GM19372 (cell line): ENCODE results near the gene ALCAM.

Experiments used
- ATAC-seq: cut with Tn5 transposase; IDR thresholded peaks from one replicate; pipeline ENCODE4 v1.9.1; 2021; ENCODE audit warnings: mild to moderate bottlenecking, low read depth, moderate library complexity; ENCODE audit not compliant: unreplicated experiment

ALCAM gene

DNA sequence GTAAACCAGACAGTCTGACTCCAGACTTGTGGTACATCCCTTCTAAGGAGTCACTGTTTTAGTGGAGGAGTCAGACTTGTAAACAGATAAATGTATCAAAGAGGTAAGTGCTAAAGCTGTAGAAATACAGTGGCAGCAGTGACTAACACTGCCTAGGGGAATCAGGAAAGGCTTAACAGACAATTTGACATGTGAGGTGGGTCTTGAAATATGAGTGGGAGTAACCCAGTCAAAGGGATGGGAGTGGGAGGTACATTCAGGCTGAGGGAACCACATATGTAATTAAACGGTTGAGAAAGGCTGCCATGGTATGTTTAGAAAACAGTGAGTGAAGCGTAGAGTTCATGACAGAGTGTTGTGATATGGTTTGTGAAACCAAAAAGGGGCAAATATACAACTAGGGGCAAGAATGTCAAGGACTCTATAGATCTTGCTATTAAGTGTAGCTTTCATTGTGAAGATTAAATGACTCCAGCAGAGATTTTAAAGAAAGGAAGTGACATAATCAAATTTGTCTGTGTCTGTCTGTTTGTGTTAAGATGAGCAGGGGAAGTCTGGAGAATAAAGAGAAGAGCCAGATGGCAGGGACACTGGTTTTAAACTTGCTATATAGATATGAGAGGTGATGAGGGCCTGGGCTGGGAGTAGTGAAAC, 11.2 kb upstream of the ALCAM start:
- ATAC-seq: no peak

DNA sequence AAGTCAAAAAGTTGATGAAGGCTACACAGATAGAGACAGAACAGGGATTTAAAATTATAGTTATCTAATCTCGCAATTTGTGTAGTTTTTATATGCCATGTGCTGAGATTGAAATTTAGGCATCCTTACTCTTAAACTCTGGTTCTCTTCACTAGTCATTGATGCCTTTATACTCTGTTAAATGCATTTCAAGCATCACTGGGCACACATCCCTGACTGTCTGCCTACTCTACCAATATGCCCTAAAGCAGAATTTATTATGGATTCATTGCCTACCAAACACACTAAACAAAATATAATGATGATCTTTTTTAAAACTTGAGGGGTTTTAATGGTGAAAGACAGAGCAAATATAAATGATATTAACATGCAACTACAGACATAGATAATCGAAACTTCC, 10.3 kb upstream of the ALCAM start:
- ATAC-seq: no peak

DNA sequence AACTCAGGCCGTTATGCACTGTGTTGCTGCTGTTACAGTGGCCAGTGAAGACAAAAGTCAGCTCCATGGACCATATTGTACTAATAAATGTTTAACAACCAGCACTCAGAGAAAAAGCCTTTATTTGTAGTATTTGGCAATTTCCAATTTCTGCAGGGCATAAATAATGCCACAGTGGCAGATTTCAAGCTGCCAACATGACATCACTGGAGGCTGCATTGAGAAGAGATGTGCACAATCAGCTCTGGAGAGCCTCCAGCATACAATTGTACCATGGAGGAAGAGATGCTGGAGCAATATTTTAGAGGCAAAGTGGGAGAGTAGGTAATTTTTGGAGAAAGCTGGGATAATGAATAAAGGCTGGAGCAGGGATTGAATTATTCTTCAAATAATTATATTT, 9.7 kb upstream of the ALCAM start:
- ATAC-seq: no peak

DNA sequence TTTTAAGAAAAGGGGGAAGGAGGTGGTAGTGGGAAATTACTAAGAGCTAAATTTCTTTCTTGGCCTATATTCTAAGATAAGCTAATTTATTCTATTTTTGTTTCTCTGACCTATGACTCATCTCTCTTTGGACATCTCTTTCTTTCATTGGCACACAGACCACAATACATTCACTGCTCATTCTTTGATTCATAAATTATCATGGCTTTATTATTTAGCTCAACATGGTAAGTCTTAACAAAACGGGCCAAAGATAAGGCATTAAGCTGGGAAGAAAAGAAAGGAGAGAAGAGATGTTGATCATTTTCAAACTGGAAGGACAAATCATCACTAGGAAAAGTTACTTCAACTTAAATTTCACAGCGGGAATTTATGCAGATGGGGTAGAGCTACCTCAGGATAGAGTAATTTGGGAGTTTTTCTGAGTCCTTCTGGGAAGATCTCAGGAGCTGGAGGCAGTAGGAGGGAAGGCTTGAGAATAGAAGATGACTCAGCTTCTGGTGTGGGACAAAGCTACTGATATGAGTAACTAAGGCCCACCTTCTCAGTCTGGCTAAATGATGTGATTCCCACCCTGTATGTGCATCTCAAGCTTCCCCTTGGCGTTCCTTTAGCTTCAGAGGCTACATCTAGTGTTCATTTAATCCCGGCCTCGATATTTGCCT, 7.5 kb upstream of the ALCAM start:
- no peak for ATAC-seq

DNA sequence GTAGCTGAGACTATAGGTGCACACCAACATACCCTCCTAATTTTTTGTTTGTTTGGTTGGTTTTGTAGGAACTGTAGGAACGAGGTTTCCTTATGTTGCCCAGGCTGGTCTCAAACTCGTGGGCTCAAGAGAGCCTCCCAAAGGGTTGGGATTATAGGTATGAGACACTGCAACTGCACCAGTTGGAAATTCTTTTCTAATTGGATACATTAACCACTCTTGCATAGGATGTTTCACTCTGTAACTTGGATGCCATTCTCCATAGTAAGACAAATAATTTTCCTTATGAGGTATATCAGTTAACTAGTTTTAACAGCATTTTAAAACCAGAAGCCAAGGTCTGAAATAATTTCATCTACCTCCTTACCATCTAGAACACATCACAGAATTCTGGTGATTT, 6.7 kb upstream of the ALCAM start:
- no peak for ATAC-seq

DNA sequence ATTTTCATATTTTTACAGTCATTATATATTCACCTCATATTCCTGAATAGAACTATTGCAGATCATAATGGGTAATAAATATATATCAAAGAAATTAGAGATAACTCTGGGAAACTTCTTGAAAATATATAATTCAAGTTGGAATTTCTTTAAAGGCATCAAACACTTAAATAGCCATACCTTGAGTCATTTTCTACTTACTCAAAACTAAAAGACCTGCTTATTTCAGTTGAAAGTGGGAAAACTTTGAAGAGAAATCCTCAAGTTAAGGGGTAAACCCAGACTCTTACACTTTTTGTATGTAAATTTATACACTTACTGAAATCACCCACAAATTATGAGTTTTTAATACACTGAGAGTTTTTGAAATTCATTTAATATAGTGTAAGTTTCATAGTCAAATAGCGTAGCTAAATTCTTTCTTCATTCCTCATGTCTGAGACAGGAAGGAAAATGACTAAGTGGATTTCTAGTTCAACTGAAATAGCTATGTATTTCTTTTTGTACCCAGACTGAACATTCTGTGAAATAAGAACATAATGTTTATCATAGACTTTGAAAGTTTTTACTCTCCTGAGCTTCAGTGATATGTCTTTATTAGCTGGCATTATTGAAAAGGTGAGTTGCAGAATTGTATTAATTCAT, 4.6 kb upstream of the ALCAM start:
- no peak for ATAC-seq

DNA sequence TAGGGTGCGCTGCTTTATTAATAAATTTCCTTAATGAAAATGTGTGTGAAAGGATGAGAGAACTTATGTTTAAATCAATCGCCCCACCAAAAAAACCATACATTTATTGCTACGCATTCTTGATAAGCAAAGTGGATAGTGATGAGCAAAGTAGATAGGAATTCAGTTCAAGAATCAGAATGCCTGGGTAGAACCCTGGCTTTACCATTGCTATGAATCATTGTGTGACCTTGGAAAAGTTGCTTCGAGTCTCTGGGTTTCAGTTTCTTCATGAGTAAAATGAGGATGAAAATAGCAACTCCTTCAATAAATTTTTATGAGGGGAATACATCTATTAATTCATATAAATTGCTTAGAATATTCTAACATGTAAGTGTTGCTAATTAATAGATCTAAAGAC, 2.6 kb upstream of the ALCAM start:
- no peak for ATAC-seq

DNA sequence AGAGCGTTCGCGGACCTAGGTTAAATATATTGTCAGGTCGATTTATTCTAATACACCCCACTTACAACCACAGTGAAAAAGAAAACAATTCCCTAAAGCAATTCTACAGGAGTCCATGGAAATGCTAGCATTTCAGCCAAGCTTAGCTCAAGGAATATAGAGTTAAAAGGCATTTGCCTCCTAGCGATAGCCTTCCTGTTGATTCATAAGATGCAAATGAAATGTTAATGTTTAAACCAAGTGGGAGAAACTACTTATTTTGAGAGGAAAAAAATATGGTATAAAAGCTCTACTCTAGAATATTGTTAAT, 1.7 kb upstream of the ALCAM start:
- no peak for ATAC-seq

DNA sequence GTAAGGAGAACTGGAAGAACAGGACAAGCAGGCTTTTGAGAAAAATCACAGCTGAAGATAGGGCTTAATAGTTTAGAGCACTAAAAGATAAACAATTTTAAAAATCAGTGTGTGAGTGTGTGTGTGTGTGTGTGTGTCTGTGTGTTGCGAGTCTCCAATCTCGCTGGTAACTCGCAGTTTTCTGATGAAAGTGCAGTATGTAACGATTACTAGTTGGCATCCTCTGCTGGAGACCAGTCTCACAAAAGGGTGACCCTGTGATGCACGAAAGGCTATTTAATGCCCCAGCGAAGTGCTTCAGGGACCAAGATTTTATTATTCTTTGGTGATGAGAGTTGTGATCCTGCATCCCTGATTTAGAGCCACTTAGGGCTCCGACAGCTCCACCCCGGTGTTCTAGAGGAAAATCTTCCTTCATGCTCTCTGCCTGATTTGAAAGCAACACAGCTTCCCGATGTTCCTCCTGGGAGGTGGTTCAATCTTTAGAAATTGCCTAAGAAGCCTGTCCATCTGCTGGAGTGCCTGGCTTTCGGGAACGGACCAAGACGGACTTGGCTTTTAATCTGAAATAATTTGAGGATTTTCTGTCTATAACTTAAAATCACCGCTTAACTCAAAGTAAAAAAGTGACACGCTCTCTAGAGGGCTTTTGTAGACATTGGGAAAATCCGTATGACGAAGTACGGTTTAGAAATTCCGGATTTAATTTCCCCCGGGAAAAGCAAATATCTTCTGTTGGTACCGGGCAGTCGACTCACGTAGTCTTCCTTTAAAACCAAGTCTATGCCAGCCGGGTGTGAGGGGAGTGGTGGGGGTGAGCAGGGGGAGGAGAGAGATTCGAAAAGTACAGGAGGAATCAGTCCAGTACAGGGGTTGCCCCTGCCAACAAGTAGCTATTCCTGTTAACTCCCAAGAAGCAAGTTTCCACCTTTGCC, 1.1 kb upstream of the ALCAM start:
- ATAC-seq: no peak

DNA sequence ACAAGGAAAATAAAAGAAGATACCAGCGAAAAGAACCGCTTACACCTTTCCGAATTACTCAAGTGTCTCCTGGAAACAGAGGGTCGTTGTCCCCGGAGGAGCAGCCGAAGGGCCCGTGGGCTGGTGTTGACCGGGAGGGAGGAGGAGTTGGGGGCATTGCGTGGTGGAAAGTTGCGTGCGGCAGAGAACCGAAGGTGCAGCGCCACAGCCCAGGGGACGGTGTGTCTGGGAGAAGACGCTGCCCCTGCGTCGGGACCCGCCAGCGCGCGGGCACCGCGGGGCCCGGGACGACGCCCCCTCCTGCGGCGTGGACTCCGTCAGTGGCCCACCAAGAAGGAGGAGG, 325 bp downstream of the ALCAM start:
- ATAC-seq: no peak

DNA sequence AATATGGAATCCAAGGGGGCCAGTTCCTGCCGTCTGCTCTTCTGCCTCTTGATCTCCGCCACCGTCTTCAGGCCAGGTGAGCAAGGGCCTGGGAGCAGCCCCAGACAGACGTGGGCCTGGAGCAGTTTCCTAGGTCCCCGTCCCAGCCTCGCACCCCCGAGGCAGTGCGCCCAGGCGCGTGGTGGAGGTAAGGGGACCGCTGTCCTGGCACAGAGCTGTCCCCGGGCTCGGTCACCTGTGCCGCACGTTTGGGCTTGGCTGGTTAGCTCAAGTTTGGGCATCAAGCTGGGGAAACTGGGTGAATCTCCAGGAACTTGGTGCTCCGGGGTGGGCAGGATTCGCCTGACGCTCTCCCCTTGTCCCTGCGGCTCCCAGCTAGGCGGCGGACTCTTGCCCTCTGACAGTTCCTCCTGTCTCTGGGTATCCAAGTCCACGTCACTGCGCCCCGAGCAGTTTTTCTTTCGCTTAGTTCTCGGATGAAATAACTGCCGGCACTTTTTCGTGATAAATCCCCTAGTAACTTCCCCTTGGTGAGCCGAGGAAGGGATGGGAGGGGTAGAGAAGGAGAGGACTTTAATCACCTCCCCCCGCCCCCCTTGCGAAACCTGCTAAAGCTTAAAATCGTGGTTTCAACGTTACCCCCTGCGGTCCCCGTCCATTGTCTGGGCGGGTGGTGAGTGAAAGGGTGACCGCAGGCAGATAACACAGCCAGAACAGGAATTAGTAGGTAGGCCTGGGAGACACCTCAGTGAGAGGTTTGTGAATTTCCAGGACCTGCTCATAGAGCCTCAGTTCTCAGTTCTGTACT, 901 bp downstream of the ALCAM start:
- ATAC-seq: peak; percentile 16

DNA sequence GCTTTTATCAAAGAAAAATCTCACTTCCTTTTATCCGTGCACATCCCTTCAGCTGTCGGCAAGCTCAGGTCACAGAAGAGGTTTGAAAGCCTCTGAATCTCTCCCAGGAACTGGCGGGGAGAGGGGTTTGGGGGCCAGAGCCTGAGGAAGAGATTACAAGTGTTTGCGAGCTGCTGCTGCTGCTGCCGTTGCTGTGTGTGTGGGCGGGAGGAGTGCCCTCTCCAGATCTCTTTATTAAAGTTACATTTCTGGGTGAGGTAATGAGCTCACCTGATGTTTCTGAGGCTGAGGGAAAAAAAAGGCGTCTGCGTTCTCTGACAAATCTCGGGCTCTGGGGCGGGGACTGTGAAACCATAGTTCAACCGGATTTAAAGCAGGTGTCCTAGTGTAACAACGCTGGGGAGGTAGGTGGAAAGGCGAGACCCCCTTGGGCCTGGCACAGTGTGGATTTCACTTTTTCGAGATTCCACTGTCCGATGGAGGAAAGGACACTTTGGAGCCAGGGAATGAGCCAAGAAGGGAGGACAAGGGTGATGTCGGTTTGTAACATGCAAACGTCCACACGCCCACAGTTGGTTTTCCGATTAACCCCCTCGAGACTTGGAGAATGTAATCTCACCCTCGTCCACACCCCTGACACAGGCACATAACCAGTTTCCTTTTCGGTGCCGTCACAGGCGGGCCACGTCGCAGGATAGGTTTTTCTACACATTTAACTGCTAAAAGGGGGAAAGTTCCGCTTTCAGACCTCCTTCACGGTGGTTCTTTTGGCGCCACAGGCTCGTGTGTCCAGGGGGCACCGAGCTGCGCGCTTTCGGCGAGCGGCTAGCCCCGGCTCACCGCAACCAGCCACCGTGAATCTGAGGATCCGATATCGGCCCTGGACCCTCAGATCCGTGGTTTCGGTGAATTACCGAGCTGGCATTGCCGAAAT, 2.1 kb downstream of the ALCAM start:
- peak; percentile 19 for ATAC-seq

DNA sequence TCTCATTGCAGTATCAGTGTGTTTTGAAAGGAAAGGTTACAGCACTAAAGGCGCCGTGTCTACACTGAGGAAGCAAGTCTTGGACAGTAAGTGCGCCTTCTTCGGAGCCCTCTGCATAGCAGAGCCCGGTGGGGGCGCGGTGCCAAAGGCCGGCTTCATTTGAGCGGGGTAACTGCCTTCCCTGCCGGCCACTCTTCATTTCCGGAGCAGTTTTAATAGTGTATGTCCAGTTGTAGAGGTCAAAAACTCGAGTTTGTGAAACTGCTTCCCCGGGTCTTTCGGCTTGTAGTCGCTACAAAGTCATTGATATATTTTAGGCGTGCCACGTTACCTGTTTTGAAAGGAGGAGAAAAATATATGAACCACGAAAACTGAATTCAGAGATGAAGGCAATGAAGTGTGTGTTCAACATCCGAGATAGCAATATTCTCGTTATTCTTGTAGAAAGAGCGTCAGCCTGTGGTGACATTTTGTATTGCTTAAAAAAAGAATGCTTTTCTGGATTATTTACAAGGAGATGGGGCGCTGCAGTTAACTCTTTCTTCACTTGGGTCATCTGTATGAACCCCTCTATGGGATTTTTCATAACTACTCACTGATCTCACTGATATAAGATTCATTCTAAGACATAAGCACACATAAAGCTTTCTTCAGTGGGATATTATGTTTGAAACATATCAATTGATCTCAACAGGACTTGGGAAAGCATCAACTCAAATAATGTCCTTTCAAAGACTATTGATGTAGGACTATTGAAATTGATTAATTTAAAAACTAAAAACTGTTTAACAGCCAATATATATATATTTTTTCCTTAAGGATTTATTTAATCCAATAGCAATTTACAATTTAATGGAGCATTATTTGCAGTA, 3.0 kb downstream of the ALCAM start:
- peak; percentile 14 for ATAC-seq

DNA sequence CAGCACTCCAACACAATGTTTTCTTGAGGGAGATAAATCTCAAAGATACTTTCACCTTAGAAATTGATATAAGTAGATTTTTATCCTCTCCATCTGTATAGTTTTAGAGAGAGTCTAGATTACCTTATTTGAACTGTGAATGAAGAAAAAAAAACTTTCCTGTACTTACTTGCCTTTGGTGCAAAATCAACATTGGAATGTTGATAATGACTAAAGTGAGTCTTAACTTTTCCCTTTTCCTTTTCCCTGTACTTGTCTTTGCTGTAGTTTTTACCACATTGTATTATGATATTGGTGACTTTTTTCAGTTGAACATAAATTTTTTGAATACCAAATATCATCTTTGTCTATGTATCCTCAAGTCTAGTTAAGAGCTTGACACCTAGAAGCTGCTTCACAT, 6.7 kb downstream of the ALCAM start:
- no peak for ATAC-seq

DNA sequence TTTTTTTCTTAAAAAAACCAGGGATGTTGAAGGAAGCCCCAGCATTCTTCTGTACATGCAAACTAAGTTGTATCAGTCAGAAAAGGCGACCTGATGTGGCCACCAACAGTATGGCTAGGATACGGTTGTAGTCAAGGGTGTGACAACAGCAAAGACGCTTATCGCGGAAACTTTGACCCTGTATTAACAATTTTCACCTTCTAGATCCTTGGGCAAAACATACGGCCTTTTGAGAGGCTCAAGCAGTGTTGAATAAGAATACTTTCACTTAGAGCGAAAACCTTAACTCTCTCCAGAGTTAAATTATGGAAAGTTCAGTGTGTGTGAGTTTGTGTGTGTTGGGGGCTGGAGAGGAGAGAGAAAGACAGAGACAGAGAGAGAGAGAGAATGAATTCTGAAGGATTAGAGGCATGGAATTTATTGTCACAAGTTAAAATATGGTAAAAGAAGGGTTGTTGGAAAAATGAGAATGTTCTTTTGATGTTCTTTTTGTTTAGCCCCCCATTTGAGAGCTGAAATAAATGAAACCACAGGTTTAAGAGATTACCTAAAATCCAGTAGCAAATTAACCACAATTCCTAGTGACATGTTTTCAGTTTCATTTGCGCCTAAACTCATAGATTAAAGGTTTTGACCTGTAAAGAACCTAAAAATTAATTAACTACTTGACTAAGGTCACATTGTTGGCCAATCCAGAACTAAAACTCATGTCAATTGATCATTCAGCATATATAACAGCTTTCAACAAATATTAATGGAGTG, 9.2 kb downstream of the ALCAM start:
- ATAC-seq: no peak

DNA sequence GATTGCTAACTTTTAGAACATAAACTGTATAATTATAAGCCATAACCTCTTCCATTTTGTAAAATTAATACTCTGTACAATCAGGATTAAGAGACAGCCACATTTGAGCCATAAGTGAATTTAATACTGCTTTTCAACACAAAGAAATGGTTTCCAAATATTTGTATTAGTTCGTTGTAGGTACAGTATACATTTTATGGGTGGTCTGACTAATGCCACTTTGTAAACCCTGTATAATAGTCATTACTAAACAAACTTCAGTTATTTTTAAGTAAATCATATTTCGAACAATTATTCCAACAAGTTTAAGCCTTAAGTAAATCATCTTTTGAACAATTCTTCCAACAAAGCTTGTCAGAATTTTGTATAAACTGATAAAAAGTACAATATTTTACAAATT, 11.0 kb downstream of the ALCAM start:
- no peak for ATAC-seq

DNA sequence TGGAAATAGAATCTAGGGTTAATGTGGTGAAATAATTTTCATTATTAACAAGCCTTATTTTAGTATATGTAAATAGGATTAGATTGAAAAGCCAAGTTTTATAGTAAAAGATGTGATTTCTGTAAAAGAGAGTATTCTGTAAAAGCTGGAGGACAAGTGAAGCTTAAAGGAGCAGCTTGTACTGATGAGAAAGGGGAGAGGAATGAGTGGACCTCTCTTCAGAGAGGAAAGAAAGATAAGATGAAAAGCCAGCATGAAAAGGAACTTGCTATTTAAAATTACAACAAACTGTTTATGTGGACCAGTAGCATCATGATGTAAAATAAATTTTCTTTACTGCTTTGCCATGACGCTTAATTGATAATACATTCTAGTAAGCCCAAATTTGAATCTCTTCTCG, 18.5 kb downstream of the ALCAM start:
- no peak for ATAC-seq
